Mucosa of descending colon (tissue), 3 donors: ENCODE measurements around the gene FIS1. TPM values are rescaled to one million over a fixed set of nuclear protein-coding genes. Genes with fewer than 3 reads are reported as not detected.
"Not testable (repeated sequence)": the region's sequence is repeated elsewhere in the genome, so short reads cannot be mapped to it uniquely, and the experiment has no call there.

Experiments used
- ATAC-seq: fragments of 200-7000 bp; cut with Tn5 transposase; one replicate; pipeline ENCODE4 v1.9.1; 2020; ENCODE audit warnings: mild to moderate bottlenecking, moderate library complexity
- DNase-seq, 3 donors: peaks; one replicate each; pipeline ENCODE4 v3.0.0-alpha.2; 2020
- H3K36me3 ChIP-seq: fragments of 200-600 bp; one replicate; pipeline ENCODE4 v1.8.0; 2021; ENCODE audit warnings: low read depth, mild to moderate bottlenecking
- H3K4me1 ChIP-seq: fragments of 200-600 bp; one replicate; pipeline ENCODE4 v1.8.0; 2021; ENCODE audit warnings: low read depth, mild to moderate bottlenecking
- H3K4me3 ChIP-seq: fragments of 200-600 bp; one replicate; pipeline ENCODE4 v1.8.0; 2021; ENCODE audit warnings: mild to moderate bottlenecking
- H3K9me3 ChIP-seq: fragments of 200-600 bp; one replicate; pipeline ENCODE4 v1.8.0; 2021; ENCODE audit warnings: mild to moderate bottlenecking
- CTCF ChIP-seq: fragments of 200-600 bp; IDR thresholded peaks from one replicate; pipeline ENCODE4 v1.8.0; 2022; ENCODE audit warnings: antibody characterized with exemption, mild to moderate bottlenecking
- intact Hi-C, 2 donors: fragments of 100-400 bp; cut with DNase I in 1 of 2; cut with micrococcal nuclease in 1 of 2; formaldehyde crosslinking; loops; one replicate each; pipeline versions ENCODE4 v1.11.0 to v1.11.1; 2022; cut with DNase I, micrococcal nuclease
- total RNA-seq, 3 donors: library from RNA; stranded (reverse); fragmentation: NEBNext Ultra II Directional in 2 of 3; extraction: Animal tissue kit (Norgen Biotek cat#: 25700) in 2 of 3; gene quantifications; one replicate each; pipeline versions ENCODE4 v1.2.1 to v1.2.4, GENCODE V29; 2021 to 2023
- donor health status: DM: no; HTN: no; CAD: no; lungs with moderate emphysema.
- donor health status: DM: no; HTN: no; CAD: no.
- donor health status: DM: no; HTN: yes; CAD: no.

Gene FIS1
- total RNA-seq, 3 donors from 2014 or later: 131 to 168 (median 134) TPM

- Histone ChIP-seq H3K36me3 (no peaks in the 10 kb centered on the region), H3K9me3 (no peaks in the 10 kb centered on the region), H3K4me3 (no peak overlapping the region), H3K4me1 (no peaks in the 10 kb centered on the region)
- intact Hi-C loops: no loop called here
- no peak for ATAC-seq
- DNase-seq: no peak
- no peak for TF ChIP-seq CTCF
Measured at GRCh38 chr7:101277155-101277554, 32.3 kb upstream of the FIS1 start.

- H3K4me1 ChIP-seq: no peaks in the 10 kb centered on the region
- DNase-seq: no peak
- no peak for TF ChIP-seq CTCF
- intact Hi-C loops: no loop called here
- H3K9me3 ChIP-seq: no peaks in the 10 kb centered on the region
- H3K4me3 ChIP-seq: no peak overlapping the region
- ATAC-seq: no peak
- no peaks in the 10 kb centered on the region for H3K36me3 ChIP-seq
Measured at GRCh38 chr7:101273206-101273605, 28.3 kb upstream of the FIS1 start.

- no peak for TF ChIP-seq CTCF
- H3K36me3 ChIP-seq: no peaks in the 10 kb centered on the region
- intact Hi-C loops: no loop called here
- no peaks in the 10 kb centered on the region for H3K4me1 ChIP-seq
- ATAC-seq (no peak), DNase-seq (no peak)
- H3K4me3 ChIP-seq: no peak overlapping the region
- H3K9me3 ChIP-seq: no peaks in the 10 kb centered on the region
Measured at GRCh38 chr7:101271021-101271420, 26.1 kb upstream of the FIS1 start.

- Histone ChIP-seq H3K4me3 (no peak overlapping the region), H3K36me3 (no peaks in the 10 kb centered on the region), H3K4me1 (no peaks in the 10 kb centered on the region), H3K9me3 (no peaks in the 10 kb centered on the region)
- no peak for DNase-seq
- no peak for TF ChIP-seq CTCF
- no peak for ATAC-seq
- intact Hi-C loops: no loop called here
Measured at GRCh38 chr7:101269664-101270063, 24.8 kb upstream of the FIS1 start.

- H3K4me3 ChIP-seq: no peak overlapping the region
- H3K36me3 ChIP-seq: no peaks in the 10 kb centered on the region
- H3K9me3 ChIP-seq: no peaks in the 10 kb centered on the region
- no peaks in the 10 kb centered on the region for H3K4me1 ChIP-seq
- TF ChIP-seq CTCF: no peak
- ATAC-seq (no peak), DNase-seq (peak in 1 of 3 donors; percentile 8)
- intact Hi-C loops: no loop called here
Measured at GRCh38 chr7:101265622-101266516, 21.0 kb upstream of the FIS1 start.

GRCh38 chr7:101264102-101264706 lies 19.3 kb upstream of the FIS1 start:
- intact Hi-C loops, ATAC-seq, H3K9me3 ChIP-seq, H3K4me1 ChIP-seq, H3K4me3 ChIP-seq, H3K36me3 ChIP-seq: not testable (repeated sequence)
- DNase-seq: peak in 1 of 3 donors; percentile 31
